ENCODE data around the gene TDRD12.

DNA sequence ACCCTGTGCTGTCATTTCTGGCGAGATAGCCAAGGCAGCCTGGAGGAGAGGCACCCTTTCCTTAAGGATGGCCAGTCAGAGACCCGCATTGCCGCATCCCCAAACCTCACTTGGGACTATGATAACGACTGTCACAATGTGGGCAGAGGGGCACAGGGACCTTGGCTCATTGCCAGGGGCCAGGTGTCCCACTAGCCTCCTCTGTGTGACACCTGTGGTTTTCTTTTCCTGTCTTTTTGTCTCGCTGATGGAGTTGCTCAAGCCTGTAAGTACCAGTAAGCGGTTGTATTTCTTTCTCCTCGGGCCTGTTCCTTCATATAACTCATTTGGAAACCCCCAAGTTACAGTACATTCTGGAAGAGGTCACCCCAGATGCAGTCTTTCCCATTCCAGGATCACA lies 59.5 kb downstream of the TDRD12 start:
- TF ChIP-seq, protein P1, sequence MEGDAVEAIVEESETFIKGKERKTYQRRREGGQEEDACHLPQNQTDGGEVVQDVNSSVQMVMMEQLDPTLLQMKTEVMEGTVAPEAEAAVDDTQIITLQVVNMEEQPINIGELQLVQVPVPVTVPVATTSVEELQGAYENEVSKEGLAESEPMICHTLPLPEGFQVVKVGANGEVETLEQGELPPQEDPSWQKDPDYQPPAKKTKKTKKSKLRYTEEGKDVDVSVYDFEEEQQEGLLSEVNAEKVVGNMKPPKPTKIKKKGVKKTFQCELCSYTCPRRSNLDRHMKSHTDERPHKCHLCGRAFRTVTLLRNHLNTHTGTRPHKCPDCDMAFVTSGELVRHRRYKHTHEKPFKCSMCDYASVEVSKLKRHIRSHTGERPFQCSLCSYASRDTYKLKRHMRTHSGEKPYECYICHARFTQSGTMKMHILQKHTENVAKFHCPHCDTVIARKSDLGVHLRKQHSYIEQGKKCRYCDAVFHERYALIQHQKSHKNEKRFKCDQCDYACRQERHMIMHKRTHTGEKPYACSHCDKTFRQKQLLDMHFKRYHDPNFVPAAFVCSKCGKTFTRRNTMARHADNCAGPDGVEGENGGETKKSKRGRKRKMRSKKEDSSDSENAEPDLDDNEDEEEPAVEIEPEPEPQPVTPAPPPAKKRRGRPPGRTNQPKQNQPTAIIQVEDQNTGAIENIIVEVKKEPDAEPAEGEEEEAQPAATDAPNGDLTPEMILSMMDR (IDR thresholded peaks at IDR 0.05; ENCODE audit: insufficient read depth, low read length, poor library complexity, severe bottlenecking), result no peak
- no peak for TF ChIP-seq EZH2phosphoT487 (conservative IDR thresholded peaks at IDR 0.05; ENCODE audit: low read length)

Data from SU-DHL-6 (cell line).